HepG2 (cell line): Measurements from ENCODE around the gene RCE1. TPM values are rescaled to one million over a fixed set of nuclear protein-coding genes. Genes with fewer than 3 reads are reported as not detected.

Experiments
- ATAC-seq: fragments of 200-7000 bp; cut with Tn5 transposase; 3 replicates; pipeline ENCODE4 v1.9.1; 2020; ENCODE audit warnings: mild to moderate bottlenecking, moderate library complexity
- BruUV-seq: library from RNA; stranded (reverse); fragments of 400-500 nt; replicated peaks from 2 replicates; lab custom pipeline; 2021; lab: Mats Ljungman, UMichigan
- CTCF ChIA-PET: fragments of 300-600 bp; formaldehyde crosslinking; extraction: SDS; loops from one replicate; lab custom pipeline; 2021; ENCODE audit warnings: low total read pairs, inconsistent platforms, low intra/inter-chr PET ratio; lab: Yijun Ruan, JAX
- POLR2A ChIA-PET: fragments of 350-600 bp; sonication (Branson Sonifier 250); formaldehyde crosslinking; loops from one replicate; lab custom pipeline; 2020; ENCODE audit warnings: antibody characterized with exemption, inconsistent platforms; lab: Yijun Ruan, JAX
- DNase-seq: peaks from one replicate; pipeline ENCODE4 v3.0.0-alpha.2; 2015; ENCODE audit warnings: low spot score
- FAIRE-seq: peaks from 3 replicates; lab custom pipeline; 2011; peaks lifted over from hg19 to GRCh38; lab: Jason Lieb, UNC
- H2AFZ ChIP-seq: one replicate; pipeline ENCODE4 v1.6.1; 2011; ENCODE audit warnings: low read length, inconsistent platforms
- H3K27ac ChIP-seq: fragments of 300-600 bp; 3 replicates; pipeline ENCODE4 v1.8.0; 2011; ENCODE audit warnings: mixed run types, mild to moderate bottlenecking, mixed read lengths, low read length, inconsistent platforms; ENCODE audit not compliant: insufficient read depth; ENCODE audit errors: extremely low read length
- H3K27me3 ChIP-seq, 2 experiments: fragments of 200-600 bp in 1 of 2; 2 replicates in 1 of 2; 3 replicates in 1 of 2; pipeline versions ENCODE4 v1.6.0 to v1.8.0; 2011; ENCODE audit warnings: low read length in 2 of 2, mild to moderate bottlenecking in 2 of 2, moderate library complexity in 2 of 2, inconsistent platforms in 1 of 2; ENCODE audit not compliant: insufficient read depth in 2 of 2, control insufficient read depth in 1 of 2
- H3K36me3 ChIP-seq, 2 experiments: fragments of 200-600 bp in 1 of 2; replicated peaks in 1 of 2; 2 replicates in 1 of 2; 3 replicates in 1 of 2; pipeline versions ENCODE4 v1.5.1 to v1.8.0; 2011; ENCODE audit warnings: low read length in 2 of 2, inconsistent platforms in 1 of 2; ENCODE audit not compliant: insufficient read depth in 2 of 2, control insufficient read depth in 1 of 2
- H3K4me1 ChIP-seq: 2 replicates; pipeline ENCODE4 v1.5.1; 2012; ENCODE audit warnings: low read length, inconsistent platforms; ENCODE audit not compliant: insufficient read depth
- H3K4me2 ChIP-seq: 2 replicates; pipeline ENCODE4 v1.6.0; 2011; ENCODE audit warnings: low read depth, low read length, inconsistent platforms
- H3K4me3 ChIP-seq, 3 experiments: fragments of 200-600 bp in 1 of 3; sonication (generic), shearing (Covaris generic) in 1 of 3; replicated peaks in 1 of 3; 2 replicates each; pipeline ENCODE4 v1.5.1; 2011 to 2016; ENCODE audit warnings: low read length in 3 of 3, inconsistent platforms in 2 of 3, low read depth in 2 of 3, mild to moderate bottlenecking in 2 of 3, control low read depth in 1 of 3, mixed read lengths in 1 of 3; ENCODE audit not compliant: insufficient read depth in 1 of 3
- H3K79me2 ChIP-seq: one replicate; pipeline ENCODE4 v1.6.1; 2011; ENCODE audit warnings: low read length, inconsistent platforms; ENCODE audit not compliant: insufficient read depth
- H3K9ac ChIP-seq: 2 replicates; pipeline ENCODE4 v1.6.0; 2011; ENCODE audit warnings: mild to moderate bottlenecking, low read depth, low read length, inconsistent platforms; ENCODE audit not compliant: insufficient read depth
- H3K9me3 ChIP-seq: 2 replicates; pipeline ENCODE4 v1.5.1; 2012; ENCODE audit warnings: mild to moderate bottlenecking, low read length
- H4K20me1 ChIP-seq: 2 replicates; pipeline ENCODE4 v1.6.0; 2011; ENCODE audit warnings: inconsistent platforms, mild to moderate bottlenecking, low read length, moderate library complexity; ENCODE audit not compliant: insufficient read depth
- HOXA5 ChIP-seq: sonication (generic); formaldehyde crosslinking; IDR thresholded peaks from 2 replicates; pipeline ENCODE4 v1.4.0; 2020; ENCODE audit warnings: missing genetic modification reagents
- MAFG ChIP-seq: sonication (generic); formaldehyde crosslinking; IDR thresholded peaks from 2 replicates; pipeline ENCODE4 v1.5.1; 2020; ENCODE audit warnings: mild to moderate bottlenecking, missing genetic modification reagents
- MYNN ChIP-seq: sonication (generic); formaldehyde crosslinking; IDR thresholded peaks from 2 replicates; pipeline ENCODE4 v1.4.0; 2020; ENCODE audit warnings: mild to moderate bottlenecking, low read depth, missing genetic modification reagents
- SMAD9 ChIP-seq: sonication (generic); formaldehyde crosslinking; IDR thresholded peaks from 2 replicates; pipeline ENCODE4 v1.5.1; 2020; ENCODE audit warnings: mild to moderate bottlenecking, missing genetic modification reagents
- XRCC5 ChIP-seq: fragments of 200-400 bp; formaldehyde crosslinking; optimal IDR thresholded peaks from 2 replicates; pipeline ENCODE3; 2017; ENCODE audit warnings: mild to moderate bottlenecking, low read length
- ZNF121 ChIP-seq: sonication (generic); formaldehyde crosslinking; IDR thresholded peaks from 2 replicates; pipeline ENCODE4 v1.5.0; 2020; ENCODE audit warnings: mild to moderate bottlenecking, missing genetic modification reagents
- WGBS: methylation state at CpG from one replicate; pipeline ENCODE4 v1.1.6; 2017; ENCODE audit warnings: low lambda C conversion rate; 5-methylcytosine and 5-hydroxymethylcytosine counted together
- in situ Hi-C: cut with HindIII; loops from 2 replicates; pipeline ENCODE4 v1.10.0; 2017; ENCODE audit warnings: low pct_unique_long_range_greater_than_20kb; ENCODE audit not compliant: extremely low pct_ligation_motif_present
- intact Hi-C: fragments of 100-400 bp; cut with micrococcal nuclease; formaldehyde crosslinking; loops from one replicate; pipeline ENCODE4 v1.10.0; 2022; ENCODE audit not compliant: unreplicated experiment
- polyA plus RNA-seq, 8 experiments: library from polyadenylated mRNA; depleted of rRNA in 3 of 8; stranded (reverse) in 7 of 8; unstranded in 1 of 8; fragments of >200 nt; fragmentation: Illumina TruSeq in 4 of 8; extraction: Trizol in 4 of 8; gene quantifications; 2 replicates each; pipeline versions ENCODE4 v1.2.1 to v1.2.3, GENCODE V29; 2011 to 2016; ENCODE audit warnings: low read depth in 4 of 8, missing spikeins in 1 of 8, mixed read lengths in 1 of 8; ENCODE audit not compliant: insufficient read depth in 1 of 8
- total RNA-seq, 5 experiments: library from RNA; depleted of rRNA; stranded (reverse); fragments of >200 nt; fragmentation: Illumina TruSeq; extraction: Trizol; gene quantifications; 2 replicates each; pipeline ENCODE4 v1.2.3, GENCODE V29; 2016; ENCODE audit warnings: low read depth in 1 of 5
- TF ChIP-seq, protein P1 (sequence below): sonication (generic); formaldehyde crosslinking; IDR thresholded peaks from 2 replicates; pipeline ENCODE4 v1.5.1; 2020; ENCODE audit warnings: missing genetic modification reagents, mild to moderate bottlenecking, borderline replicate concordance

Gene RCE1
- total and polyA plus RNA-seq, 2 of the 13 experiments (the other 11 are each of a cell fraction or from before 2014, with no cell fraction given) = 22.2 to 22.4 TPM

DNA sequence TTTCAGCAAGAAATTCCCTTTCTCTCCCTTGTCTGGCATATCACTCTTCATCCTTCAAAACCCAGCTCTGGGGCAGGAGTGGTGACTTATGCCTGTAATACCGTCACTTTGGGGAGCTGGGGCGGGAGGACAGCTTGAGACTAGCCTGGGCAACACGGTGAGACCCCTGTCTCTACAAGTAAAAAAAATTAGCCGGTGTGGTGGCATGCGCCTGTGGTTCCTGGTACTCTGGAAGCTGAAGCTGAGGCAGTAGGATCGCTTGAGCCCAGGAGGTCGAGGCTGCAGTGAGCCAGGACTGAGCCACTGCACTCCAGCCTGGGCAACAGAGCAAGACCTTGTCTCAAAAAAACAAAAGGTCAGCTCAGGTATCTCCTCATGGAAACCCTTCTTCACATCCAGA, 1.4 kb upstream of the RCE1 start:
- H3K36me3 ChIP-seq = peaks cover 4 to 32% of the 10 kb centered on the region in 2 experiments

DNA sequence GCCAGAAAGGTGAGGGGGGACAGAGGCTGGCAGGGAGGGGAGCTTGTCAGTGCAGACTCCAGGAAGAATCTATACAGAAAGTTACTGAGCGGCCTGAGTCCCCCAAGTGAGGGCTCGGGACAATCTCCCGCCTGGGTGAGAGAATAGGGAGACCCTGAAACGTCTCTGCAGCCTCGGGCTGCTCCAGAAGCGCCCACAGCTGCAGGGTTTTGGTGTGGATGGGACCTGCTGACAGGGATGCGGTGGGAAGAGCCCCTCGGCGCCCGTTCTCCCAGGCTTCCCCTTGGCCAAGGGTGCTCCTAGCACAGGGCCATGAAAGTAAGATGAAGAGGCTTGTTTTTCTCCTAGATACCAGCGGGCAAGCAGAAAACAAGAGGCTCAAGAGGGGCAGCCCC, 743 bp upstream of the RCE1 start:
- WGBS = 3% methylated on average over 4 of the region's 11 CpGs
- FAIRE-seq (no peak), ATAC-seq (peak; percentile 13), DNase-seq (no peak)
- H3K79me2 ChIP-seq = peaks cover 28% of the 10 kb centered on the region
- H3K4me1 ChIP-seq = peaks cover 28% of the 10 kb centered on the region
- in situ Hi-C loops = loop anchor here (10.0 to 25.0 kb wide), 3 partner anchors 132 to 430 kb away; partner anchors contain the start of genes C11orf86, CTSF and NPAS4
- peaks cover 4 to 34% of the 10 kb centered on the region in 2 experiments for H3K36me3 ChIP-seq
- CTCF ChIA-PET = no interaction called here
- no peaks in the 10 kb centered on the region; a peak in 1 of 5 replicates for H3K27me3 ChIP-seq
- no TSS peak for BruUV-seq
- H4K20me1 ChIP-seq = peaks cover 6% of the 10 kb centered on the region; the same call in 1 of the 2 replicates
- peak overlapping the region; percentile 82 for H3K27ac ChIP-seq
- POLR2A ChIA-PET = interaction anchor here (1.0 to 4.2 kb wide), 17 partner anchors 8 to 529 kb away, joined by 3 to 24 read pairs (median 4); partner anchors contain the start of genes DPP3, MRPL11, PC and RBM4B
- intact Hi-C loops = loop anchor here (5.0 kb wide), 1 partner anchor 135 kb away; the partner anchor contains the start of gene C11orf86
- H2AFZ ChIP-seq = no peak overlapping the region
- H3K9me3 ChIP-seq = no peaks in the 10 kb centered on the region
- TF ChIP-seq MAFG (CRISPR knock-in tag) (no peak), MYNN (CRISPR knock-in tag) (0 out of 2 replicates have a peak, but pooled peaks have one; percentile 2), XRCC5 (no peak), HOXA5 (CRISPR knock-in tag) (0 out of 2 replicates have a peak, but pooled peaks have one; percentile 1)
- TF ChIP-seq, protein P1, sequence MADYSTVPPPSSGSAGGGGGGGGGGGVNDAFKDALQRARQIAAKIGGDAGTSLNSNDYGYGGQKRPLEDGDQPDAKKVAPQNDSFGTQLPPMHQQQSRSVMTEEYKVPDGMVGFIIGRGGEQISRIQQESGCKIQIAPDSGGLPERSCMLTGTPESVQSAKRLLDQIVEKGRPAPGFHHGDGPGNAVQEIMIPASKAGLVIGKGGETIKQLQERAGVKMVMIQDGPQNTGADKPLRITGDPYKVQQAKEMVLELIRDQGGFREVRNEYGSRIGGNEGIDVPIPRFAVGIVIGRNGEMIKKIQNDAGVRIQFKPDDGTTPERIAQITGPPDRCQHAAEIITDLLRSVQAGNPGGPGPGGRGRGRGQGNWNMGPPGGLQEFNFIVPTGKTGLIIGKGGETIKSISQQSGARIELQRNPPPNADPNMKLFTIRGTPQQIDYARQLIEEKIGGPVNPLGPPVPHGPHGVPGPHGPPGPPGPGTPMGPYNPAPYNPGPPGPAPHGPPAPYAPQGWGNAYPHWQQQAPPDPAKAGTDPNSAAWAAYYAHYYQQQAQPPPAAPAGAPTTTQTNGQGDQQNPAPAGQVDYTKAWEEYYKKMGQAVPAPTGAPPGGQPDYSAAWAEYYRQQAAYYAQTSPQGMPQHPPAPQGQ (CRISPR knock-in tag) = no peak
- H3K9ac ChIP-seq = peak overlapping the region; percentile 96
- peak overlapping the region; percentile 87 to 99 (median 87) for H3K4me3 ChIP-seq
- peak overlapping the region; percentile 95 for H3K4me2 ChIP-seq

More for the DNA sequence above, 1.4 kb upstream of the RCE1 start:
- Histone ChIP-seq H3K4me3 (peak overlapping the region; percentile 87 to 99 (median 87)), H3K4me2 (peak overlapping the region; percentile 95), H4K20me1 (peaks cover 6% of the 10 kb centered on the region; the same call in 1 of the 2 replicates), H3K4me1 (peaks cover 28% of the 10 kb centered on the region), H3K79me2 (peaks cover 28% of the 10 kb centered on the region), H3K27ac (no peak overlapping the region), H3K9ac (peak overlapping the region; percentile 96), H3K27me3 (no peaks in the 10 kb centered on the region; a peak in 1 of 5 replicates), H2AFZ (no peak overlapping the region), H3K9me3 (no peaks in the 10 kb centered on the region)
- intact Hi-C loops = loop anchor here (5.0 kb wide), 1 partner anchor 135 kb away; the partner anchor contains the start of gene C11orf86
- ChIA-PET POLR2A (interaction anchor here (0.6 to 4.2 kb wide), 12 partner anchors 7 to 550 kb away, joined by 3 to 24 read pairs (median 4); partner anchors contain the start of genes DPP3, PC, RAD9A and SYT12), CTCF (no interaction called here)
- BruUV-seq = no TSS peak
- DNase-seq = no peak
- no peak for ATAC-seq
- TF ChIP-seq SMAD9 (no peak), ZNF121 (CRISPR knock-in tag) (peak; percentile 17; the same call in 1 of the 2 replicates)
- 72% methylated on average over 7 of the region's 7 CpGs for WGBS
- in situ Hi-C loops = loop anchor here (10.0 to 25.0 kb wide), 3 partner anchors 133 to 430 kb away; partner anchors contain the start of genes C11orf86, CTSF and NPAS4
- no peak for FAIRE-seq
